Spleen (tissue), 7 donors: ENCODE results near the gene WSCD1.

Experiments
- POLR2A ChIP-seq, 3 donors: fragments of 450-650 bp; IDR thresholded peaks; one replicate each; pipeline ENCODE4 v1.5.1; 2017; ENCODE audit warnings: antibody characterized with exemption in 3 of 3, mild to moderate bottlenecking in 1 of 3
- POLR2AphosphoS5 ChIP-seq, 3 donors: sonication (generic); formaldehyde crosslinking; IDR thresholded peaks; one replicate each; pipeline ENCODE4 v1.5.1; 2017; ENCODE audit warnings: antibody characterized with exemption in 3 of 3
- TF ChIP-seq, protein P1 (sequence below), 11 experiments: fragments of 200-600 bp in 7 of 11; fragments of 450-650 bp in 4 of 11; sonication (generic) in 4 of 11; IDR thresholded peaks in 8 of 11; conservative IDR thresholded peaks in 3 of 11; 1 replicate in 7 of 11; 2 replicates in 4 of 11; pipeline versions ENCODE4 v1.4.0 to v1.8.0; 2016 to 2021; ENCODE audit warnings: antibody characterized with exemption in 11 of 11, inconsistent platforms in 4 of 11, mild to moderate bottlenecking in 1 of 11
- donor health status: DM: no; HTN: no; CAD: no; lungs with moderate emphysema.
- donor health status: DM: no; HTN: no; CAD: no.
- donor health status: DM: no; HTN: no; CAD: no.

DNA sequence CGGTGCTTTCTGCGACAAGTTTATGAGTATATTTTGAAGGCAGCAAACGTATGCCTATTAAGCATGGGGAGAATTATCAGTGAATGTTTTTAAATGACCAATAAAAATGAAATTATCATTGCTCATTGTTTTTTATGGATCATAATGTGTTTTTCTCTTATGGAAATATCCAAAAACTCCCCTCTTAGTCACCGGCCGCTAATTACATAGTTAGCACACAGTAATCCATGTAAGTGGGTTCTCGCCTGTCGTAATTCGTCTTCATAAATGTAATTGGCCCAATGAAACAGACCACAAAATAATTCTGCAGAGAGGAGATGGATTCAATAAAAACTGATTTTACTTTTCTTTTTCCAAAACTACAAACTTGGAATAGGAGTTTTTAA, 69.3 kb downstream of the WSCD1 start:
- TF ChIP-seq, protein P1, sequence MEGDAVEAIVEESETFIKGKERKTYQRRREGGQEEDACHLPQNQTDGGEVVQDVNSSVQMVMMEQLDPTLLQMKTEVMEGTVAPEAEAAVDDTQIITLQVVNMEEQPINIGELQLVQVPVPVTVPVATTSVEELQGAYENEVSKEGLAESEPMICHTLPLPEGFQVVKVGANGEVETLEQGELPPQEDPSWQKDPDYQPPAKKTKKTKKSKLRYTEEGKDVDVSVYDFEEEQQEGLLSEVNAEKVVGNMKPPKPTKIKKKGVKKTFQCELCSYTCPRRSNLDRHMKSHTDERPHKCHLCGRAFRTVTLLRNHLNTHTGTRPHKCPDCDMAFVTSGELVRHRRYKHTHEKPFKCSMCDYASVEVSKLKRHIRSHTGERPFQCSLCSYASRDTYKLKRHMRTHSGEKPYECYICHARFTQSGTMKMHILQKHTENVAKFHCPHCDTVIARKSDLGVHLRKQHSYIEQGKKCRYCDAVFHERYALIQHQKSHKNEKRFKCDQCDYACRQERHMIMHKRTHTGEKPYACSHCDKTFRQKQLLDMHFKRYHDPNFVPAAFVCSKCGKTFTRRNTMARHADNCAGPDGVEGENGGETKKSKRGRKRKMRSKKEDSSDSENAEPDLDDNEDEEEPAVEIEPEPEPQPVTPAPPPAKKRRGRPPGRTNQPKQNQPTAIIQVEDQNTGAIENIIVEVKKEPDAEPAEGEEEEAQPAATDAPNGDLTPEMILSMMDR (IDR thresholded peaks at IDR 0.05 in 8 of 11, conservative IDR thresholded peaks at IDR 0.05 in 3 of 11) = no peak
- TF ChIP-seq POLR2A (IDR thresholded peaks at IDR 0.05) = no peak
- no peak for TF ChIP-seq POLR2AphosphoS5 (IDR thresholded peaks at IDR 0.05)
